ENCODE measurements around the gene FAM163B.

- TF ChIP-seq CTCF (IDR thresholded peaks at IDR 0.05), result no peak
- TF ChIP-seq POLR2A (IDR thresholded peaks at IDR 0.05; ENCODE audit: low read depth), result no peak
These were observed 33.6 kb upstream of the FAM163B start for GRCh38 chr9:133642708-133643361.
